DMS79 (cell line): ENCODE data around the gene EPHB4.
"Not testable (repeated sequence)": the region's sequence is repeated elsewhere in the genome, so short reads cannot be mapped to it uniquely, and the experiment has no call there.

Source experiments
- DNase-seq: peaks from one replicate; lab custom pipeline; 2025; lab: John Stamatoyannopoulos, UW

Gene EPHB4

DNA sequence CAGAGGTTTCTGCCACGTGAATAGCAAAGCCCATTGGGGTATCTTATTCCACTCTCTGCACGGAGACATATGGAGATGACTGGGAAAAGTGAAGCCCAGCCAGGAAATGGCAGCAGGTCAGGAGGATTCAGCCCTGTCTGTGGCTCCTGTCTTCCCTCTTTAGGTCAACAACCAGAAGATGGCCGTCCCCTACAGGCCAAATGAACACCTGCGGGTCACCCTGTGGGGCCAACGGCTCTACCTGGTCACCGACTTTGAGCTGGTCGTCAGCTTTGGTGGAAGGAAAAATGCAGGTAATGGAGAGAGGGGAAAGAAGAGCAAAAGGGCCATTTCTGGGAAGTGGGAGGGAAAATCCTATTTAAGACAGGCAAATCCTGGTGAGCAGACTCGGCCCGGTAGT lies 38.3 kb downstream of the EPHB4 start:
- DNase-seq: no peak

DNA sequence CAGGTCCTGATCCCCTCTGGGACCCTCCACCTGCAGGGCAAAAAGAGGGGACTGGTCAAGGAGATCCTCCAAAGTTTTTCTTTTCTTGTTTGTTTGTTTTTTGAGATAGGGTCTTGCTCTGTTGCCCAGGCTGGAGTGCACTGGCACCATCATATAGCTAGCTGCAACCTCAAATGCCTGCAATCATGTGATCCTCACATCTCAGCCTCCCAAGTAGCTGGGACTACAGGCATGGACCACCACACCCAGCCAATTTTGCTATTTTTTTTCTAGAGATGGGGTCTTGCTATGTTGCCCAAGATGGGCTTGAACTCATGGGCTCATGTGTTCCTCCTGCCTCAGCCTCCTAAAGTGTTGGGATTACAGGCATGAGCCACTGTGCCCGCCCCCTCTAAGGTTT lies 41.0 kb downstream of the EPHB4 start:
- DNase-seq: no peak

DNA sequence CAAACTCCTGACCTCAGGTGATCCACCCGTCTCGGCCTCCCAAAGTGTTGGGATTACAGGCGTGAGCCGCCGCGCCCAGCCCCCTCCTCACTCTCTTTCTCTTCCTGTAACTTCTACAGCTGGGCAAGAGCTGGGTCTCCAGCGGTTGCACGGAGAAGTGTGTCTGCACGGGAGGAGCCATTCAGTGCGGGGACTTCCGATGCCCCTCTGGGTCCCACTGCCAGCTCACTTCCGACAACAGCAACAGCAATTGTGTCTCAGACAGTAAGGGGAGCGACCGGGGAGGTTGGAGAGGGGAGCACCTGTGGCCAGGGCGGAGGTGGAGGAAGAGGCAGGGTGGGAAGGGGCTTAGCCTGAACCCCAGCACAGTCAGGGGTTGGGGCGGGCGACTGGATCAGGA lies 41.4 kb downstream of the EPHB4 start:
- DNase-seq: no peak

DNA sequence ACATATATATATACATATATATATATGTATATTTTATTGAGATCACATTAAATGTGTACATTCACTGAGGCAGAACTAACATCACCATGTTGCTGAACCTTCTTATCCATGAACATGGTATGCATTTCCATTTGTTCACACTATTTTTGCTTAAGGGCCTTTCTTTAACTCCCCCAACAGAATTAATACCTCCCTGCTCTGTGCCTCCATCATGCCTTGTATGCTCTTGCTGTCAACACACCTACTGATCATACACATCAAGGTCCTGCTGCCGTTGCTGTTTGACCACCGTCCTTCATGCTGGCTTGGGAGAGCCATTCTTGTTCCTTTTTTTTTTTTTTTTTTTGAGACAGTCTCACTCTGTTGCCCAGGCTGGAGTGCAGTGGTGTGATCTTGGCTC lies 43.5 kb downstream of the EPHB4 start:
- DNase-seq: no peak

DNA sequence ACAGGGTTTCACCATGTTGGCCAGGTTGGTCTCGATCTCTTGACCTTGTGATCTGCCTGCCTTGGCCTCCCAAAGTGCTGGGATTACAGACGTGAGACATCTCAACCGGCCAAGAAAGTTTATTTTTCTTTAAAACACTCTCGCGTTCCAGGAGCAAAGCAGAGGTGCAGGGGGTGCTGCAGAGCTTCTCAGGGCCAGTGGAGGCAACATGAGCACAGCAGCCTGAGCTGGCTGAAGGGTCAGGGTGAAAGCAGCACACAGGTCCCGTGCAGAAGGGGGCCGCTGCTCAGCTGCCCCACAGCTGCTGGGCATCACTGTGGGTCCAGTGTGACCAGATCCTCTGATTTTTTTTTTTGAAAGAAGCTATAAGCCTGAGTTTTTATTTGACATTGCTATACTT lies 46.1 kb downstream of the EPHB4 start:
- DNase-seq: no peak

DNA sequence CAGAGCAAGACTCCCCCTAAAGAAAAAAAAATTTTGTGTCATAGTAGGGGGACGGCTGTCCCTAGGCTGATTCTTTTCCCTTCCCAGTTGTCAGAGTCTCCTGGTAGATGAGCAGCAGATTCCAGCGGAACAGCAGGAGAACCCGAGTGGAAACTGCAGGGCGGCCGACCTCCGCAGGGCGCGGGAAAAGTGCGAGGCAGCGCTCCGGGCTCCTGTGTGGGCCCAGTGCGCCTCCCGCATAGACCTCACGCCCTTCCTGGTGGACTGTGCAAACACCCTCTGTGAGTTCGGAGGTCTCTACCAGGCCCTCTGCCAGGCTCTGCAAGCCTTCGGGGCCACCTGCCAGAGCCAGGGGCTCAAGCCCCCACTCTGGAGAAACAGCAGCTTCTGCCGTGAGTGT lies 48.0 kb downstream of the EPHB4 start:
- no peak for DNase-seq

DNA sequence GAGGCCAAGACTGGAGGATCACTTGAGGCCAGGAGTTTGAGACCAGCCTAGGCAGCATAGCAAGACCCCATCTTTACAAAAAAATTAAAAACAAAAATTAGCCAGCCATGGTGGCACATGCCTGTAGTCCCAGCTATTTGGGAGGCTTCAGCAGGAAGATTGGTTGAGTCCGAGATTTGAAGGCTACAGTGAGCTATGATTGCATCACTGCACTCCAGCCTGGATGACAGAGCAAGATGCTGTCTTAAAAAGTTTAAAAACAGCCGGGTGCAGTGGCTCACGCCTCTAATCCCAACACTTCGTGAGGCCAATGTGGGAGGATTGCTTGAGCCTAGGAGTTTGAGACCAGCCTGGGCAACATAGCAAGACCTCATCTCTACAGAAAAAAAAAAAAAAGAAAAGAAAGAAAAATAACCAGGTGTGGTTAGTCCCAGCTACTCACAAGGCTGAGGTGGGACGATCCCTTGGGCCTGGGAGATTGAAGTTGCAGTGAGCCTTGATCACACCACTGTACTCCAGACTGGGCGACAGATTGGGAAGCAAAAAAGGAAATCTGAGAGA lies 49.2 kb downstream of the EPHB4 start:
- no peak for DNase-seq

DNA sequence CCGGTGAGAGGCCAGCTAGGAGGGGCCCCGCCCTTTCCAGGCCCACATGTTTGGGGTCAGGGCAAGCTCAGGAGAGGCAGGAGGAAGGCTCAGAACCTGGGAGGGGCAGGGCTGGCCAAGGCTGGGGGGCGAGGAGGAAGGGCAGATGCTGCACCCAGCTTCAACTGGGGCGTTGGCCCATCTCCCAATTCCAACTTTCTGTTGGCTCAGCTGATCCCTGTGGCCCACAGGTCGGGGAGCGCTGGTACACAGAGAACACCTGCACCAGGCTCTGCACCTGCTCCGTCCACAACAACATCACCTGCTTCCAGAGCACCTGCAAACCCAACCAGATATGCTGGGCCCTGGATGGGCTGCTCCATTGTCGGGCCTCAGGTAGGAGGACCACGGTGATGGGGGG lies 53.8 kb downstream of the EPHB4 start:
- no peak for DNase-seq

DNA sequence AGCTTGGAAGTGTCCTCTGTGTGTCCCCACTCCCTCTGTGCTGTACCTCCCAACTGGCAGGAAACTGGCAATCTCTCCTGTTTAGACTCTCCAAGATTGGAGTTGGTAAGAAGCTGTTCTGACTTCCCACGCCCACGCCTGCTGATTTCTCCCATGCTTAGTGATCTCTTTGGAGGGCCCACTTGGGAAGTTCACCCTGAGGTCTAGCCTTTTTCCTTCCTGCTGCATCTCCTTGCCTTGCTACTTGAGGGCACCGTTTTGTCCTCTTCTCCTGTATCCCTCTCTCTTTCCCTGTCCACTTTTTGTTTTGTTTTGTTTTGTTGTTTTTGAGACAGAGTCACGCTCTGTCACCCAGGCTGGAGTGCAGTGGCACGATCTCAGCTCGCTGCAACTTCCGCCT lies 58.5 kb downstream of the EPHB4 start:
- DNase-seq: no peak

DNA sequence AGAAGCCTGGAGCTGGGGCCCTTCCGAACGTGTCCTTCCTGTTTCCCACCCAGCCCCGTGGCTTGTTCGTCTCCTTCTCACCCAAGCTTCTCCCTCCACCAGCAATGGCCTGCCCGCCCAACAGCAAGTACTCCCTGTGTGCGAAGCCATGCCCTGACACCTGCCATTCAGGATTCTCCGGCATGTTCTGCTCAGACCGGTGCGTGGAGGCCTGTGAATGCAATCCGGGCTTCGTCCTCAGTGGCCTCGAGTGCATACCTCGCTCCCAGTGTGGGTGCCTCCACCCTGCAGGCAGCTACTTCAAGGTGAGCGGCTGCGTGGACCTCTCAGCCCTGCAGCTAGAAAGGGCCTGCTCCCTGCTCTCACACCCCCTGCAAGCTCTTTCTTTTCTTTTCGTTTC lies 62.1 kb downstream of the EPHB4 start:
- no peak for DNase-seq

DNA sequence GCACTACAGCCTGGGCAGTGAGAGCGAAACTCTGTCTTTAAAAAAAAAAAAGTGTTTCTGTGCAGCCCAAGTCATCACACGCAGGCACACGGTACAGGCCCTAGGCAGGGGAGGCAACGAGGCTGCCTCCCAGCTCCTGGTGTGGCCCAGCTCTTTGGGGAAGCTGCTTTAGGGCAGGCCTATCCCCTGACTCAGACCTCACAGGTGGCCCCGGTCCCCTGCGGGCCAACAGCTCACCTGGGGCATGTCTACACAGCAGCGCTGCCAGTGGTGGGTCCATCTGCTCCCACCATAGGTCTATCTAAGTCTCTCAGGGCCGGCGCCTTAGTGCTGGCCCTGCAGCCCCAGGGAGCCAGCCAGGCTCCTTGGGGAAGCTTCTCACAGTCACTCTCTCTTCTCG lies 62.5 kb downstream of the EPHB4 start:
- DNase-seq: no peak

DNA sequence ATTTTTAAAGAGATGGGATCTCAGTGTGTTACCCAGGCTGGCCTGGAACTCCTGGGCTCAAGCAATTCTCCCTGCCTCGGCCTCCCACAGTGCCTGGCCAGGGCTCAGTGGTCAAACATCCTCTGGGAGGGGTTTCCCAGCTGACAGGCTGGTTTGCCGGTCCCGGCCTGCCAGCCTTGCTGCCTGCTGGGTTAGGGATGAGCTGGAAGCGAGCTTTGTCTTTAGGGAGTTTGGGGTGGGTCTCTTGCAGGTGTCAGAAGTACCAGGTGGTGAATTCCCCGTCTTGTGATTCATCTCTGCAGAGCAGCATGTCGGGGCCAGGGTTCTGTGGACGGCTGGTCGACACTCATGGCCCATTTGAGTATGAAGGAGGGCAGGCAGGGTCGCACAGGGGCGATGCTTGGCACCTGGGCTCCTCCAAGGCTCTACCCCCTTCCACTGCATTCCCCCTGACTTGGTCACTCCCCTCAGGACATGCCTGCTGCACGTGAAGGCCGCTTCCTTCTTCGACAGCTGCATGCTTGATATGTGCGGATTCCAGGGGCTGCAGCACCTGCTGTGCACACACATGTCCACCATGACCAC lies 63.7 kb downstream of the EPHB4 start:
- no peak for DNase-seq

DNA sequence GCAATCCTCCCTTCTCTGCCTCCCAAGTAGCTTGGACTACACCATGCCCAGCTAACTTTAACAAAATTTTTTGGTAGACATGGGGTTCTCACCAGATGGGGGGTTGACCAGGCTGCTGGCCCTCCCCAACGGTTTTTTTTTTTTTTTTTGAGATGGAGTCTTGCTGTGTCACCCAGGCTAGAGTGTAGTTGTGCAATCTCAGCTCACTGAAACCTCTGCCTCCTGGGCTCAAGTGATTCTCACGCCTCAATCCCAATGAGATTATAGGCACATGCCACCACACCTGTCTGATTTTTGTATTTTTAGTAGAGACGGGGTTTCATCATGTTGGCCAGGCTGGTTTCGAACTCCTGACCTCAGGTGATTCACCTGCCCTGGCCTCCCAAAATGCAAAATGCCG lies 64.5 kb downstream of the EPHB4 start:
- DNase-seq: not testable (repeated sequence)

DNA sequence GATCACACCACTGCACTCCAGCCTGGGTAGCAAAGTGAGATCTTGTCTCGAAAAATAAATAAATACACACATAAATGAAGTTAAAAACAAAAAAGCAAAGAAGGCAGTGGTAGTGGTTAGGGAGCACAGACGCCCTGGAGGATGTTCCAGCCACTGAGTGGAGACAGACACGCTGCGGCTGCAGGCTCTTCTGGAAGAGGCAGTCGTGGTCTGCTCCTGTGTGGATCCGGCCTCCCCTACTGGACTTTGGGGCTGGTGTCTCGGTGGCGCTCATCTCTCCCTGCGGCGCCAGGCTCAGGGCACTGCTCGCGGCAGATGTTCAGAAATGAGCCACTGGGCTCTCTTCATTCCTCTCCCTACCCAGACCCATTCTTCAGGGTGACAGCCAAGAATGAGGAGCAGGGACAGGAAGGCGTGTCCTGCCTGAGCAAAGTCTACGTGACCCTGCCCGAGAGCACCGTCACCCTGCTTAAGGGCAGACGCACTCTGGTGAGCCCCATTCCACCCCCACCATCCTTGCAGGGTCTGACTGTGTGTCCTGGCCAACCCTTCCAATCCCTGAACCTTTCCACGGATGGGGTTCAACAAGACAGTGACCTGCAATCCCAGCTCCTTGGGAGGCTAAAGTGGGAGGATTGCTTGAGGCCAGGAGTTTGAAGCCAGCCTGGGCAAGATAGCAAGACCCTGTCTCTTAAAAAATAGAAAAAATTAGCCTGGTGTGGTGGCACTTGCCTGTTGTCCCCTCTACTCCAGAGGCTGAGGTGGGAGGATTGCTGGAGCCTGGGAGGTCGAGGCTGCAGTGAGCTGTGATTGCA lies 67.8 kb downstream of the EPHB4 start:
- DNase-seq: no peak

DNA sequence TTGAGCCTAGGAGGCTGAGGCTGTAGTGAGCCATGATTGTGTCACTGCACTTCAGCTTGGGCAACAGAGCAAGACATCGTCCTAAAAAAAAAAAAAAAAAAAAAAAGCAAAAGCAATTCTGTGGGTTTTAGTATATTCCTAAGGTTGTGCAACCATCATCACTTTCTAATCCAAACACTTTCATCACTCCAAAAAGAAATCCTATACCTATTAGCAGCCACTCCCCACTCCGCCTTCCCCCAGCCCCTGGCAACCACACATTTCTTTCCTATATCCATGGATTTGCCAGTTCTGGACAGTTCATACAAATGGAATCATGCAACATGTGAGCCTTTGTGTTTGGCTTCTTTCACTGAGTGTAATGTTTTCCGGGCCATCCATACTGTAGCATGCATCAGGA lies 73.6 kb downstream of the EPHB4 start:
- no peak for DNase-seq

DNA sequence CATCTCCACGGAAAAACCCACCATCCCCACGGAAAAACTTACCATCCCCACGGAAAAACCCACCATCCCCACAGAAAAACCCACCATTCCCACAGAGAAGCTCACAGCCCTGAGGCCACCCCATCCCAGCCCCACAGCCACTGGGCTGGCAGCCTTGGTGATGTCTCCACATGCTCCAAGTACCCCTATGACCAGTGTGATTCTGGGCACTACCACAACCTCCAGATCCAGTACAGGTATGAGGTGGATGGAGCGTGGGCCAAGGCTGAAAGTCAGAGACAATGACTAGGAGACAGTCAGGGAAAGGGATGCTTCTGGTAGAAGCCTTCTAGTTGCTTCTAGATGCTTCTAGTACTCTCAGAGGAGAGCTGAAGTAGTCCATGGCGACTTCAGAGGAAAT lies 74.3 kb downstream of the EPHB4 start:
- DNase-seq: no peak
